Measurements from ENCODE around the gene AKIRIN1.

The AKIRIN1 gene, protein sequence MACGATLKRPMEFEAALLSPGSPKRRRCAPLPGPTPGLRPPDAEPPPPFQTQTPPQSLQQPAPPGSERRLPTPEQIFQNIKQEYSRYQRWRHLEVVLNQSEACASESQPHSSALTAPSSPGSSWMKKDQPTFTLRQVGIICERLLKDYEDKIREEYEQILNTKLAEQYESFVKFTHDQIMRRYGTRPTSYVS

DNA sequence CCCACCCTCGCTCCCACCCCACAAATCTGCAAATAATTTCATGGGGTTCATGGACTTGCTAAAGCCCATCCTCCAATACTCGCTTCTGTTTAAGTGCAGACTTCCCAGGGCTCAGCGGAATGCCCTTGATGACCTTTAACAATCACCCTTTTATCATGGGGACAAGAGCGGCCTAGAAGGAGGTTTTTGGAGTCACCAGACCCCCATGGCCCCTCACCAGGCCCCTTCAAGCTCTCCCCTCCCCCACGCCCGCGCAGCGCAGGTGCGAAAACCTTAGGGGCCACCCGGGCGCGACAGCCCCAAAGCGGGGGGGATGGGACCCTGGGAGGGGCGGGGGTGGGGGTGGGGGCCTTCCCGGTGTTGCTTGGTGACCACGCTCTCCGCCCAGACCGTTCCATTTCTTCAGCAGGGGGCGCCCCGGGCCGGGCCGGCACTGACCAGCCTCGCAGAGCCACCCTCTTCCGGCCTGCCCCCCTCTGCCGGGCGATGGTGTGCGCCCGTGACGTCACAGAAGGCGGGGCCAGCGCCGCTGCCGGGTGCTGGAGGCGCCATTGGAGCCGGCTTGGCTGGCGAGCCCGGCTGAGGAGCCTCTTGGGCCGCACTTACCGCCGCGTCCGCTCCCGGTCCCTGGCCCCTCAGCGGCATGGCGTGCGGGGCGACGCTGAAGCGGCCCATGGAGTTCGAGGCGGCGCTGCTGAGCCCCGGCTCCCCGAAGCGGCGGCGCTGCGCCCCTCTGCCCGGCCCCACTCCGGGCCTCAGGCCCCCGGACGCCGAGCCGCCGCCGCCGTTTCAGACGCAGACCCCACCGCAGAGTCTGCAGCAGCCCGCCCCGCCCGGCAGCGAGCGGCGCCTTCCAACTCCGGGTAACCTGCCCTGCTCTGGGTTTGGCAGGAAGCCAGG lies at the start of gene AKIRIN1:
TSS of gene AKIRIN1 (plus strand) at position 539 of the 900 bp plus-strand sequence. CDS start at position 644, 105 bp downstream.
- Histone ChIP-seq H3K4me1 (ENCODE audit: insufficient read depth, poor library complexity, severe bottlenecking) (peaks cover 25% of the 10 kb centered on the region), H3K27me3 (ENCODE audit: insufficient read depth, poor library complexity, severe bottlenecking) (no peaks in the 10 kb centered on the region), H3K9me3 (ENCODE audit: severe bottlenecking) (no peaks in the 10 kb centered on the region), H3K4me3 (ENCODE audit: severe bottlenecking) (peak within 1 kb of the TSS; percentile 99), H3K36me3 (ENCODE audit: low read depth) (peaks cover 34% of the 10 kb centered on the region), H3K27ac (ENCODE audit: poor library complexity, severe bottlenecking) (peak within 1 kb of the TSS; percentile 68)
- peak; percentile 95 for DNase-seq (ENCODE audit: low spot score)
- peak; percentile 86 for ATAC-seq (ENCODE audit: low read depth)
- TF ChIP-seq, protein P1, sequence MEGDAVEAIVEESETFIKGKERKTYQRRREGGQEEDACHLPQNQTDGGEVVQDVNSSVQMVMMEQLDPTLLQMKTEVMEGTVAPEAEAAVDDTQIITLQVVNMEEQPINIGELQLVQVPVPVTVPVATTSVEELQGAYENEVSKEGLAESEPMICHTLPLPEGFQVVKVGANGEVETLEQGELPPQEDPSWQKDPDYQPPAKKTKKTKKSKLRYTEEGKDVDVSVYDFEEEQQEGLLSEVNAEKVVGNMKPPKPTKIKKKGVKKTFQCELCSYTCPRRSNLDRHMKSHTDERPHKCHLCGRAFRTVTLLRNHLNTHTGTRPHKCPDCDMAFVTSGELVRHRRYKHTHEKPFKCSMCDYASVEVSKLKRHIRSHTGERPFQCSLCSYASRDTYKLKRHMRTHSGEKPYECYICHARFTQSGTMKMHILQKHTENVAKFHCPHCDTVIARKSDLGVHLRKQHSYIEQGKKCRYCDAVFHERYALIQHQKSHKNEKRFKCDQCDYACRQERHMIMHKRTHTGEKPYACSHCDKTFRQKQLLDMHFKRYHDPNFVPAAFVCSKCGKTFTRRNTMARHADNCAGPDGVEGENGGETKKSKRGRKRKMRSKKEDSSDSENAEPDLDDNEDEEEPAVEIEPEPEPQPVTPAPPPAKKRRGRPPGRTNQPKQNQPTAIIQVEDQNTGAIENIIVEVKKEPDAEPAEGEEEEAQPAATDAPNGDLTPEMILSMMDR (IDR thresholded peaks at IDR 0.05; ENCODE audit: poor library complexity, severe bottlenecking), result no peak

DNA sequence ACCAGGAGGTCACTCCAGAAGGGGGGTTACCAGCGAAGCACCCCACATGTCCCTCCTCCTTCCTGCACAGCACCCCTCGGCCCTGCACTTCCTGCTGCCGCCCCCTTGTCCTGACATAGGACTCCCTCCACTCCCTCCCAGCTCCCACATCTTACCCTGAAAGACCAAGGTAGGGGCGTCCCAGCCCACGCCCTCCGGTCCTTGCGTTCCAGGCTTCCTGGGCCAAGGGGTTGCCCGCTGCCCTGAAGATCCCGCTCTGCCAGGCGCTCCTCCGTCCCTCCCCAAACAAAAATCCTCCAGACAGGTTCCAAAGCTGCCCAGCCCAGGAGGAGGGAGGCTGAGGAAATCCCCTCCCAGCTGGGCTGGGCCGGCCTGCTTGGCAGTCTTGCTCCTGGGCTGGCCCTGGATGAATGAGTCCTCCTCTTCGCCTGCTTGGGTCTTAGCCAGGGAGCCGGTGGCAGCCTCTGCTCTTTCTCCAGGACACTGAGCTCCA lies 49.5 kb upstream of the AKIRIN1 start, which contains the start of gene RHBDL2:
TSS of gene RHBDL2 (minus strand) at position 304 of the 493 bp plus-strand sequence. CDS start 22,618 bp downstream, outside the sequence.
- TF ChIP-seq, protein P1 (IDR thresholded peaks at IDR 0.05; ENCODE audit: poor library complexity, severe bottlenecking), result no peak

DNA sequence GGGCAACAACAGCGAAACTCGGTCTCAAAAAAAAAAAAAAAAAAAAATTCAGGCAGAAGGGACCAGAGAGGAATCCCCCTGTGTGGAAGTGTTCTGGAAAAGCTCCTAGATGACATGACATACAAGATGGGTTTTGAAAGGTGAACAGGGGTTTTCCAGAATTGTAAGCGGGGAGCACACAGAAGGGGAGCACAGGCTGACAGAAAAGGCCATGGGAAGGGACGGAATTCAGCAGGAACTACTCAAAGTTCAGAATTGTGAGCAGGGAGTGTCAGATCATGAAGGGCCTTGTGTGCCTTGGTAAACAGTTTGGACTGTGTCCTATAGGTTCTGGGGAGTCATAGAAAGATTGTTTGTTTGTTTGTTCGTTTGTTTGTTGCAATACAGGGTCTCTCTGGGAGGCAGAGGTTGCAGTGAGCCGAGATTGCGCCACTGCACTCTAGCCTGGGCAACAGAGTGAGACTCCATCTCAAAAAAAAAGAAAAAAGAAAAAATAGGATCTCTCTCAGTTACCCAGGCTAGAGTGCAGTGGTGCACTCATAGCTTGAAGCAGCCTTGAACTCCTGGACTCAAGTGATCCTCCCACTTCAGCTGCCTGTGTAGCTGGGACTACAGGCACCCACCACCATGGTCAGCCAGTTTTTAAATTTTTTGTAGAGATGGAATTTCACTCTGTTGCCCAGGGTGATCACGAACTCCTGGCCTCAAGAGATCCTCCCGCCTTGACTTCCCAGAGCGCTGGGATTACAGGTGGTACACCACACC lies 48.2 kb upstream of the AKIRIN1 start:
- ATAC-seq (ENCODE audit: low read depth), result no peak
- DNase-seq (ENCODE audit: low spot score), result no peak

More for the DNA sequence above, 49.5 kb upstream of the AKIRIN1 start, which contains the start of gene RHBDL2:
- ATAC-seq (ENCODE audit: low read depth), result peak; percentile 96
- no peaks in the 10 kb centered on the region for H3K4me1 ChIP-seq (ENCODE audit: insufficient read depth, poor library complexity, severe bottlenecking)
- H3K4me3 ChIP-seq (ENCODE audit: severe bottlenecking), result peak within 1 kb of the TSS; percentile 29
- H3K9me3 ChIP-seq (ENCODE audit: severe bottlenecking), result no peaks in the 10 kb centered on the region
- peak; percentile 74 for DNase-seq (ENCODE audit: low spot score)
- no peak within 1 kb of the TSS for H3K27ac ChIP-seq (ENCODE audit: poor library complexity, severe bottlenecking)
- H3K36me3 ChIP-seq (ENCODE audit: low read depth), result no peaks in the 10 kb centered on the region
- H3K27me3 ChIP-seq (ENCODE audit: insufficient read depth, poor library complexity, severe bottlenecking), result no peaks in the 10 kb centered on the region

DNA sequence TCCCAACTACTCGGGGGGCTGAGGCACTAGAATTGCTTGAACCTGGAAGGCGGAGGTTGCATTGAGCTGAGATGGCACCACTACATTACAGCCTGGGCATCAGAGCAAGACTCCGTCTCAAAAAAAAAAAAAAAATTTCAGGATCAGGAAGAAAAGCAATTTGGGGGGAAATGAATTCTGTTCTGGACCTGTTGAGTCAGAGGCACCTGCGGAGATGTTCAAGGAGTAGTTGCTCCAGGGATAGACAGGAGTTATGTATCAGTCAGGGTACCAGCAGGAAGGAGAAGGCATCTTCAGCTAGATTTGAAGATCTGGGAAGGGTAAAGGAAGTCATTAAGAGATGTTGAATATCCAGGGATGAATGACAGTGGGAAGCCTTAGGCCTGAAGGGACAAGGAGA lies 46.5 kb upstream of the AKIRIN1 start:
- TF ChIP-seq, protein P1 (IDR thresholded peaks at IDR 0.05; ENCODE audit: poor library complexity, severe bottlenecking), result no peak
- Histone ChIP-seq H3K4me1 (ENCODE audit: insufficient read depth, poor library complexity, severe bottlenecking) (no peaks in the 10 kb centered on the region), H3K9me3 (ENCODE audit: severe bottlenecking) (no peaks in the 10 kb centered on the region), H3K27me3 (ENCODE audit: insufficient read depth, poor library complexity, severe bottlenecking) (no peaks in the 10 kb centered on the region), H3K27ac (ENCODE audit: poor library complexity, severe bottlenecking) (no peak overlapping the region), H3K4me3 (ENCODE audit: severe bottlenecking) (no peak overlapping the region), H3K36me3 (ENCODE audit: low read depth) (no peaks in the 10 kb centered on the region)
- DNase-seq (ENCODE audit: low spot score) (no peak), ATAC-seq (ENCODE audit: low read depth) (no peak)

More for the DNA sequence above, 48.2 kb upstream of the AKIRIN1 start:
- Histone ChIP-seq H3K27me3 (ENCODE audit: insufficient read depth, poor library complexity, severe bottlenecking) (no peaks in the 10 kb centered on the region), H3K9me3 (ENCODE audit: severe bottlenecking) (no peaks in the 10 kb centered on the region), H3K27ac (ENCODE audit: poor library complexity, severe bottlenecking) (no peak overlapping the region), H3K36me3 (ENCODE audit: low read depth) (no peaks in the 10 kb centered on the region), H3K4me3 (ENCODE audit: severe bottlenecking) (no peak overlapping the region), H3K4me1 (ENCODE audit: insufficient read depth, poor library complexity, severe bottlenecking) (no peaks in the 10 kb centered on the region)
- TF ChIP-seq, protein P1 (IDR thresholded peaks at IDR 0.05; ENCODE audit: poor library complexity, severe bottlenecking), result no peak
